H1 (cell line): Measurements from ENCODE around the gene WDR90. TPM values are rescaled to one million over a fixed set of nuclear protein-coding genes. Genes with fewer than 3 reads are reported as not detected.

Experiments
- CTCF ChIA-PET: fragments of 300-600 bp; sonication (Branson Sonifier 250); formaldehyde crosslinking; loops from one replicate; lab custom pipeline; 2021; ENCODE audit not compliant: partially characterized antibody; lab: Charles Lee
- POLR2A ChIA-PET: fragments of 300-600 bp; sonication (Branson Sonifier 250); formaldehyde crosslinking; loops from one replicate; lab custom pipeline; 2021; ENCODE audit warnings: inconsistent platforms; ENCODE audit not compliant: partially characterized antibody; lab: Charles Lee
- DNase-seq, 2 experiments: peaks; one replicate each; pipeline versions ENCODE4 v3.0.0 to v3.0.0-alpha.2; 2010 to 2022; ENCODE audit warnings: low spot score in 2 of 2, low read depth in 1 of 2, mixed read lengths in 1 of 2
- FAIRE-seq: peaks from 2 replicates; lab custom pipeline; 2011; peaks lifted over from hg19 to GRCh38; lab: Jason Lieb, UNC
- H2AFZ ChIP-seq: 2 replicates; pipeline ENCODE4 v1.8.1; 2012; ENCODE audit warnings: low read length, inconsistent platforms
- H2AK5ac ChIP-seq: 2 replicates; pipeline ENCODE4 v1.6.1; 2013; ENCODE audit warnings: low read depth, low read length
- H2BK120ac ChIP-seq: replicated peaks from 2 replicates; pipeline ENCODE3; 2013; ENCODE audit warnings: low read depth, low read length, inconsistent platforms
- H2BK12ac ChIP-seq: 2 replicates; pipeline ENCODE4 v1.6.1; 2013; ENCODE audit warnings: low read depth, low read length
- H2BK15ac ChIP-seq: 2 replicates; pipeline ENCODE4 v1.6.1; 2013; ENCODE audit warnings: low read length
- H2BK20ac ChIP-seq: 2 replicates; pipeline ENCODE4 v1.6.1; 2013; ENCODE audit warnings: low read length
- H2BK5ac ChIP-seq: 2 replicates; pipeline ENCODE4 v1.6.1; 2013; ENCODE audit warnings: low read depth, low read length
- H3K14ac ChIP-seq: 2 replicates; pipeline ENCODE4 v1.6.1; 2013; ENCODE audit warnings: inconsistent platforms; ENCODE audit not compliant: insufficient read length
- H3K18ac ChIP-seq: 2 replicates; pipeline ENCODE4 v1.6.1; 2013; ENCODE audit warnings: low read length; ENCODE audit errors: extremely low read depth
- H3K23ac ChIP-seq: 2 replicates; pipeline ENCODE4 v1.6.1; 2013; ENCODE audit warnings: inconsistent platforms; ENCODE audit not compliant: insufficient read length
- H3K23me2 ChIP-seq: 2 replicates; pipeline ENCODE4 v1.6.1; 2013; ENCODE audit warnings: low read depth, low read length
- H3K27ac ChIP-seq: 2 replicates; pipeline ENCODE4 v1.6.1; 2011; ENCODE audit warnings: low read depth, low read length, inconsistent platforms
- H3K27me3 ChIP-seq, 4 experiments: replicated peaks in 1 of 4; 1 replicate in 1 of 4; 2 replicates in 3 of 4; pipeline versions ENCODE4 v1.6.1 to v1.8.1; 2011 to 2013; ENCODE audit warnings: low read length in 3 of 4, mild to moderate bottlenecking in 3 of 4, inconsistent platforms in 2 of 4, mixed read lengths in 2 of 4, moderate library complexity in 1 of 4; ENCODE audit not compliant: control insufficient read depth in 3 of 4, insufficient read depth in 3 of 4; ENCODE audit errors: extremely low read depth in 1 of 4
- H3K36me3 ChIP-seq, 4 experiments: 2 replicates each; pipeline versions ENCODE4 v1.6.1 to v1.8.1; 2011 to 2013; ENCODE audit warnings: mild to moderate bottlenecking in 4 of 4, low read length in 3 of 4, moderate library complexity in 2 of 4, control low read depth in 1 of 4, inconsistent platforms in 1 of 4; ENCODE audit not compliant: insufficient read depth in 4 of 4, control insufficient read depth in 2 of 4
- H3K4ac ChIP-seq: replicated peaks from 2 replicates; pipeline ENCODE3; 2013; ENCODE audit warnings: low read length, low read depth, mixed read lengths, inconsistent platforms; ENCODE audit not compliant: insufficient read length
- H3K4me1 ChIP-seq, 4 experiments: replicated peaks in 1 of 4; 1 replicate in 1 of 4; 2 replicates in 3 of 4; pipeline versions ENCODE4 v1.6.1 to v1.8.1; 2011 to 2013; ENCODE audit warnings: low read length in 3 of 4, inconsistent platforms in 2 of 4, mixed read lengths in 1 of 4; ENCODE audit not compliant: insufficient read depth in 4 of 4, control insufficient read depth in 3 of 4
- H3K4me2 ChIP-seq, 2 experiments: 2 replicates each; pipeline versions ENCODE4 v1.6.1 to v1.8.1; 2011 to 2013; ENCODE audit warnings: low read depth in 2 of 2, low read length in 2 of 2, control low read depth in 1 of 2, inconsistent platforms in 1 of 2, mild to moderate bottlenecking in 1 of 2; ENCODE audit not compliant: insufficient read depth in 1 of 2
- H3K4me3 ChIP-seq, 4 experiments: fragments of 200-600, 300-600 bp in 1 of 4; sonication (generic), shearing (Covaris generic), sonication (Bioruptor Twin) in 1 of 4; 2 replicates each; pipeline versions ENCODE4 v1.5.1 to v1.8.1; 2011 to 2016; ENCODE audit warnings: low read length in 4 of 4, low read depth in 3 of 4, control low read depth in 2 of 4, inconsistent platforms in 2 of 4, mild to moderate bottlenecking in 2 of 4, mixed read lengths in 1 of 4, moderate library complexity in 1 of 4; ENCODE audit not compliant: insufficient read depth in 2 of 4; ENCODE audit errors: extremely low read depth in 1 of 4
- H3K56ac ChIP-seq: replicated peaks from 2 replicates; pipeline ENCODE3; 2013; ENCODE audit warnings: low read depth, mild to moderate bottlenecking, mixed read lengths, low read length, inconsistent platforms; ENCODE audit not compliant: insufficient read length
- H3K79me1 ChIP-seq: 2 replicates; pipeline ENCODE4 v1.6.1; 2013; ENCODE audit warnings: low read depth, low read length, control low read depth
- H3K79me2 ChIP-seq, 2 experiments: 2 replicates each; pipeline versions ENCODE4 v1.6.1 to v1.8.1; 2012 to 2013; ENCODE audit warnings: low read length in 2 of 2, mild to moderate bottlenecking in 2 of 2, inconsistent platforms in 1 of 2; ENCODE audit not compliant: insufficient read depth in 2 of 2, control insufficient read depth in 1 of 2
- H3K9ac ChIP-seq, 4 experiments: replicated peaks in 1 of 4; 1 replicate in 1 of 4; 2 replicates in 3 of 4; pipeline versions ENCODE4 v1.6.1 to v1.8.1; 2011 to 2013; ENCODE audit warnings: low read depth in 3 of 4, low read length in 3 of 4, control low read depth in 2 of 4, mild to moderate bottlenecking in 2 of 4, moderate library complexity in 2 of 4, inconsistent platforms in 1 of 4; ENCODE audit errors: extremely low read depth in 1 of 4
- H3K9me3 ChIP-seq, 2 experiments: 2 replicates each; pipeline versions ENCODE4 v1.6.1 to v1.8.1; 2012 to 2013; ENCODE audit warnings: mild to moderate bottlenecking in 2 of 2, moderate library complexity in 2 of 2, control low read depth in 1 of 2, inconsistent platforms in 1 of 2, low read depth in 1 of 2, low read length in 1 of 2, mixed read lengths in 1 of 2; ENCODE audit not compliant: insufficient read depth in 2 of 2
- H4K20me1 ChIP-seq, 2 experiments: replicated peaks in 1 of 2; 2 replicates each; pipeline versions ENCODE3 to v1.8.1; 2011 to 2013; ENCODE audit warnings: inconsistent platforms in 2 of 2, low read length in 2 of 2, mild to moderate bottlenecking in 1 of 2; ENCODE audit not compliant: insufficient read depth in 2 of 2, control insufficient read depth in 1 of 2
- H4K5ac ChIP-seq: 2 replicates; pipeline ENCODE4 v1.6.1; 2013; ENCODE audit warnings: low read length, low read depth, mixed read lengths, inconsistent platforms; ENCODE audit not compliant: insufficient read length
- H4K8ac ChIP-seq: 2 replicates; pipeline ENCODE4 v1.8.0; 2013; ENCODE audit warnings: mild to moderate bottlenecking, moderate library complexity, low read length, inconsistent platforms; ENCODE audit not compliant: insufficient read depth; ENCODE audit errors: extremely low read depth
- H4K91ac ChIP-seq: replicated peaks from 2 replicates; pipeline ENCODE3; 2013; ENCODE audit warnings: low read length, mixed read lengths, inconsistent platforms; ENCODE audit not compliant: insufficient read length
- CTBP2 ChIP-seq: IDR thresholded peaks from 2 replicates; pipeline ENCODE4 v1.7.0; 2011; ENCODE audit warnings: borderline replicate concordance, mild to moderate bottlenecking, moderate library complexity, mixed read lengths, low read length; ENCODE audit not compliant: insufficient read depth, insufficient read length
- WGBS, 2 experiments: shearing (Covaris generic) in 1 of 2; methylation state at CpG; one replicate each; pipeline versions ENCODE4 v1.1.6 to v1.1.7; 2013 to 2015; ENCODE audit warnings: low lambda C conversion rate in 2 of 2, mixed read lengths in 2 of 2, inconsistent platforms in 1 of 2, low coverage in 1 of 2, missing lambda C conversion rate in 1 of 2; ENCODE audit not compliant: insufficient replicate concordance in 2 of 2, insufficient coverage in 1 of 2, insufficient read length in 1 of 2; ENCODE audit errors: extremely low coverage in 1 of 2, missing lambda C conversion rate in 1 of 2; 5-methylcytosine and 5-hydroxymethylcytosine counted together
- polyA plus RNA-seq, 7 experiments: library from polyadenylated mRNA; depleted of rRNA in 3 of 7; stranded (reverse) in 5 of 7; unstranded in 2 of 7; fragments of >200 nt in 5 of 7; fragments of 200-250 nt in 2 of 7; gene quantifications; 1 replicate in 5 of 7; 2 replicates in 1 of 7; 4 replicates in 1 of 7; pipeline versions ENCODE4 v1.2.1 to v1.2.3, GENCODE V29; 2011 to 2013; ENCODE audit warnings: missing spikeins in 2 of 7, mixed read lengths in 2 of 7
- total RNA-seq: library from RNA; stranded (reverse); fragmentation: NEBNext Ultra II Directional; extraction: Animal tissue kit (Norgen Biotek cat#: 25700); gene quantifications from 2 replicates; pipeline ENCODE4 v1.2.1, GENCODE V29; 2021

The WDR90 gene
- total and polyA plus RNA-seq, 2 of the 8 experiments (the other 6 are each of a cell fraction or from before 2014, with no cell fraction given): 24.0 to 47.2 TPM

DNA sequence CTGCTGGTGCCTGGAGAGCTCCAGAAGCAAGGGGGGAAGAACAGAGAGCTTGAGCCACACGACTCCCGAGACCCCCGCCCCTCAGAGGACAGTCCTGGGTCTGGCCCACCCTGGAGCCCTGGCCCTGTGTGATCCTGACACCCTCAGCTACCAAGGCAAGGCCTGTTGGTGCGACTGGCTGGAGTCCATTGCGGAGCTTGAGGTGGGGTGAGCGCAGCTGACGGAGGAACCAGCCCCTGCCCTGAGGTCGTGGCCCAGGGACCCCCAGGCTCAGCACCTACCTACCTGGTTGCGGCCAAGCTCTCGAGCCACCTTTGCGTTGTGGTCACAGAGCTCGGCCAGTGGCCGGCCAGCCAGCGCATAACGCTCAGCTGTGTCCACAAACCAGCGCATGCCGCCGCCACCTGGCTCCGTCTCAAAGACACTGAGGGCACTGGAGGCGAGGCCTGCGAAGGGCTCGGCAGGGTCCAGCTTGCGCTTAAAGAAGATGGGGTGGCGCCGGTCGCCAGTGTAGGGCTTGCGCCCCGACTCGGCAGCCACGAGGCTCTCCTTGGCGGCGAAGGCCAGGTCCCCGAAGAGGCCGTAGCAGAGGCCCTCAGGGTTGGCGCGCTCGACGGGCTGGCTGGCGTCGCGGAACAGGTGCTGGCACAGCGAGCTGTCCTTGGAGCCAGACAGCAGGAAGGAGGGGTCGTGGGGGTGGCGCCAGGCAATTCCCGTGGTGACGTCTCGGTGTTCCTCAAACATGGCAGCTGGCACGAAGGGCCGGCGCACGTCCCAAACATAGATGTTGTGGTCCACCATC is 37.5 kb downstream of the WDR90 start:
- 96% methylated on average over 43 of the region's 51 CpGs; no CpG with 5 or more reads in 1 of the 2 experiments for WGBS, 2 experiments
- Histone ChIP-seq H4K20me1 (peaks cover 4 to 26% of the 10 kb centered on the region in 2 experiments), H2AFZ (no peak overlapping the region), H2BK20ac (no peak overlapping the region), H2BK15ac (no peak overlapping the region), H3K27ac (no peak overlapping the region), H3K79me2 (peaks cover 0 to 4% of the 10 kb centered on the region in 2 experiments; a peak in 1 of 4 replicates), H2BK120ac (no peak overlapping the region), H3K79me1 (peaks cover 4% of the 10 kb centered on the region), H2BK5ac (no peak overlapping the region), H3K36me3 (peaks cover 4 to 27% (median 13%) of the 10 kb centered on the region in 4 experiments; a peak in 7 of 8 replicates), H3K27me3 (peaks cover 0 to 5% (median 2%) of the 10 kb centered on the region in 4 experiments; a peak in 1 of 7 replicates), H2BK12ac (no peak overlapping the region), H3K4ac (no peak overlapping the region), H4K5ac (no peak overlapping the region), H3K4me3 (no peak overlapping the region), H3K56ac (no peak overlapping the region), H3K9me3 (no peaks in the 10 kb centered on the region), H3K14ac (no peak overlapping the region), H3K23ac (no peak overlapping the region)
- no peak for DNase-seq
- TF ChIP-seq CTBP2: no peak
- TF ChIP-seq, all 59 proteins: peak for 0
- ChIA-PET CTCF (interaction anchor here (0.6 to 6.0 kb wide), 20 partner anchors 9 to 316 kb away, joined by 3 to 75 read pairs (median 3); partner anchors contain the start of genes FBXL16, RHBDL1, RHOT2 and WDR90), POLR2A (interaction anchor here (0.8 to 2.5 kb wide), 12 partner anchors 9 to 98 kb away, joined by 3 to 6 read pairs (median 4); partner anchors contain the start of genes RHBDL1 and RHOT2)
- FAIRE-seq: no peak
- Histone ChIP-seq H3K23me2 (peaks cover 12% of the 10 kb centered on the region), H2AK5ac (no peak overlapping the region), H3K4me1 (peaks cover 0 to 15% (median 10%) of the 10 kb centered on the region in 4 experiments; a peak in 5 of 7 replicates), H3K18ac (no peak overlapping the region), H4K8ac (no peak overlapping the region; the same call in 1 of the 2 replicates), H3K4me2 (no peak overlapping the region), H4K91ac (no peak overlapping the region), H3K9ac (no peak overlapping the region)
